H9 (cell line): Measurements from ENCODE around the gene MYO3A. TPM values are rescaled to one million over a fixed set of nuclear protein-coding genes. Genes with fewer than 3 reads are reported as not detected.

Experiments
- DNase-seq: peaks from one replicate; pipeline ENCODE4 v3.0.0-alpha.2; 2017
- H2AFZ ChIP-seq: one replicate; pipeline ENCODE4 v1.6.1; 2013; ENCODE audit warnings: mild to moderate bottlenecking, low read length, control low read depth, moderate library complexity
- H2AK5ac ChIP-seq: 2 replicates; pipeline ENCODE4 v1.6.1; 2013; ENCODE audit warnings: low read length, control low read depth, mixed read lengths; ENCODE audit not compliant: insufficient read length
- H2BK120ac ChIP-seq: one replicate; pipeline ENCODE4 v1.6.1; 2013; ENCODE audit warnings: low read depth, mild to moderate bottlenecking, low read length, control low read depth, inconsistent platforms; ENCODE audit not compliant: poor library complexity, severe bottlenecking
- H2BK12ac ChIP-seq: 2 replicates; pipeline ENCODE4 v1.6.1; 2013; ENCODE audit warnings: low read length, control low read depth, mixed read lengths, low read depth; ENCODE audit not compliant: insufficient read length
- H2BK15ac ChIP-seq: 2 replicates; pipeline ENCODE4 v1.6.1; 2013; ENCODE audit warnings: low read depth, low read length, control low read depth
- H2BK20ac ChIP-seq: one replicate; pipeline ENCODE4 v1.6.1; 2013; ENCODE audit warnings: low read depth, mild to moderate bottlenecking, low read length, control low read depth, inconsistent platforms; ENCODE audit not compliant: poor library complexity, severe bottlenecking
- H2BK5ac ChIP-seq: 2 replicates; pipeline ENCODE4 v1.6.1; 2013; ENCODE audit warnings: low read length, control low read depth, mixed read lengths; ENCODE audit not compliant: insufficient read length
- H3K14ac ChIP-seq: 2 replicates; pipeline ENCODE4 v1.6.1; 2013; ENCODE audit warnings: low read length, control low read depth; ENCODE audit not compliant: insufficient read depth
- H3K18ac ChIP-seq: 2 replicates; pipeline ENCODE4 v1.6.1; 2013; ENCODE audit warnings: low read depth, mild to moderate bottlenecking, mixed read lengths, low read length, control low read depth; ENCODE audit not compliant: insufficient read length
- H3K23ac ChIP-seq: 2 replicates; pipeline ENCODE4 v1.6.1; 2013; ENCODE audit warnings: low read length, control low read depth, mixed read lengths, low read depth; ENCODE audit not compliant: insufficient read length
- H3K23me2 ChIP-seq: 2 replicates; pipeline ENCODE4 v1.6.1; 2013; ENCODE audit warnings: low read depth, mild to moderate bottlenecking, mixed read lengths, low read length, control low read depth; ENCODE audit not compliant: insufficient read length, poor library complexity, severe bottlenecking
- H3K27ac ChIP-seq: 2 replicates; pipeline ENCODE4 v1.5.1; 2013; ENCODE audit warnings: low read length, control low read depth, mixed read lengths, low read depth; ENCODE audit not compliant: insufficient read length
- H3K27me3 ChIP-seq: 2 replicates; pipeline ENCODE4 v1.6.1; 2013; ENCODE audit warnings: low read length, control low read depth, inconsistent platforms; ENCODE audit not compliant: insufficient read depth
- H3K4ac ChIP-seq: 2 replicates; pipeline ENCODE4 v1.6.1; 2013; ENCODE audit warnings: low read depth, mild to moderate bottlenecking, control low read depth, inconsistent platforms, low read length, moderate library complexity
- H3K4me1 ChIP-seq: 2 replicates; pipeline ENCODE4 v1.6.1; 2013; ENCODE audit warnings: low read length, control low read depth, inconsistent platforms; ENCODE audit not compliant: insufficient read depth
- H3K4me2 ChIP-seq: 2 replicates; pipeline ENCODE4 v1.6.1; 2013; ENCODE audit warnings: low read length, control low read depth, mixed read lengths; ENCODE audit not compliant: insufficient read length, insufficient read depth
- H3K56ac ChIP-seq: 2 replicates; pipeline ENCODE4 v1.6.1; 2013; ENCODE audit warnings: low read depth, mild to moderate bottlenecking, mixed read lengths, low read length, control low read depth; ENCODE audit not compliant: insufficient read length
- H3K79me1 ChIP-seq: 2 replicates; pipeline ENCODE4 v1.6.1; 2013; ENCODE audit warnings: low read depth, mild to moderate bottlenecking, moderate library complexity, low read length, control low read depth, inconsistent platforms; ENCODE audit not compliant: insufficient read depth, poor library complexity, severe bottlenecking
- H3K79me2 ChIP-seq: 2 replicates; pipeline ENCODE4 v1.6.1; 2013; ENCODE audit warnings: low read length, control low read depth, inconsistent platforms; ENCODE audit not compliant: insufficient read depth
- H3K9ac ChIP-seq: 2 replicates; pipeline ENCODE4 v1.6.1; 2013; ENCODE audit warnings: low read length, control low read depth, mixed read lengths; ENCODE audit not compliant: insufficient read length; ENCODE audit errors: extremely low read depth
- H3K9me3 ChIP-seq: one replicate; pipeline ENCODE4 v1.6.1; 2013; ENCODE audit warnings: low read depth, low read length, inconsistent platforms; ENCODE audit not compliant: control insufficient read depth
- H3T11ph ChIP-seq: one replicate; pipeline ENCODE4 v1.6.1; 2013; ENCODE audit warnings: mild to moderate bottlenecking, low read length, control low read depth, inconsistent platforms
- H4K20me1 ChIP-seq: one replicate; pipeline ENCODE4 v1.6.1; 2013; ENCODE audit not compliant: control insufficient read depth, insufficient read length, insufficient read depth
- H4K5ac ChIP-seq: 2 replicates; pipeline ENCODE4 v1.6.1; 2013; ENCODE audit warnings: low read depth, mild to moderate bottlenecking, mixed read lengths, low read length, control low read depth; ENCODE audit not compliant: insufficient read length
- H4K8ac ChIP-seq: replicated peaks from 2 replicates; pipeline ENCODE4 v1.6.1; 2013; ENCODE audit warnings: low read length, control low read depth, mixed read lengths, low read depth; ENCODE audit not compliant: insufficient read length
- H4K91ac ChIP-seq: 2 replicates; pipeline ENCODE4 v1.6.1; 2013; ENCODE audit warnings: low read depth, mild to moderate bottlenecking, moderate library complexity, mixed read lengths, low read length, control low read depth; ENCODE audit not compliant: insufficient read length
- H3K27ac Mint-ChIP-seq, 3 experiments: 2 replicates in 2 of 3; 3 replicates in 1 of 3; pipeline ENCODE4 v1.8.0; 2020 to 2021; ENCODE audit warnings: mixed read lengths in 3 of 3, mild to moderate bottlenecking in 1 of 3, moderate library complexity in 1 of 3
- H3K27me3 Mint-ChIP-seq: 2 replicates; pipeline ENCODE4 v1.8.0; 2021; ENCODE audit warnings: low read depth, mild to moderate bottlenecking, moderate library complexity, mixed read lengths
- H3K36me3 Mint-ChIP-seq, 3 experiments: 2 replicates in 2 of 3; 3 replicates in 1 of 3; pipeline ENCODE4 v1.8.0; 2020 to 2021; ENCODE audit warnings: low read depth in 3 of 3, mixed read lengths in 3 of 3; ENCODE audit not compliant: insufficient read depth in 1 of 3
- H3K4me1 Mint-ChIP-seq, 2 experiments: 2 replicates each; pipeline ENCODE4 v1.8.0; 2020; ENCODE audit warnings: mixed read lengths in 2 of 2
- H3K4me3 Mint-ChIP-seq, 2 experiments: 2 replicates in 1 of 2; 3 replicates in 1 of 2; pipeline ENCODE4 v1.8.0; 2020 to 2021; ENCODE audit warnings: mild to moderate bottlenecking in 2 of 2, mixed read lengths in 2 of 2, moderate library complexity in 1 of 2
- H3K9me3 Mint-ChIP-seq, 2 experiments: 2 replicates in 1 of 2; 3 replicates in 1 of 2; pipeline ENCODE4 v1.8.0; 2020; ENCODE audit warnings: mild to moderate bottlenecking in 2 of 2, mixed read lengths in 2 of 2, moderate library complexity in 1 of 2
- WGBS: extraction: QIAGEN DNeasy Blood & Tissue Kit; methylation state at CpG from one replicate; pipeline ENCODE4 v1.1.7; 2013; ENCODE audit warnings: missing lambda C conversion rate, low lambda C conversion rate, mixed read lengths; ENCODE audit not compliant: insufficient read length; ENCODE audit errors: extremely low coverage; 5-methylcytosine and 5-hydroxymethylcytosine counted together
- total RNA-seq: library from RNA; stranded (reverse); gene quantifications from 2 replicates; pipeline ENCODE4 v1.2.1, GENCODE V29; 2021
- TF ChIP-seq, protein P1 (sequence below): fragments of 200-600 bp; sonication (generic); conservative IDR thresholded peaks from 3 replicates; pipeline ENCODE4 v1.8.0; 2021; ENCODE audit warnings: antibody characterized with exemption, mild to moderate bottlenecking

The MYO3A gene
- total RNA-seq, 1 experiment from 2014 or later = 4.3 TPM

DNA sequence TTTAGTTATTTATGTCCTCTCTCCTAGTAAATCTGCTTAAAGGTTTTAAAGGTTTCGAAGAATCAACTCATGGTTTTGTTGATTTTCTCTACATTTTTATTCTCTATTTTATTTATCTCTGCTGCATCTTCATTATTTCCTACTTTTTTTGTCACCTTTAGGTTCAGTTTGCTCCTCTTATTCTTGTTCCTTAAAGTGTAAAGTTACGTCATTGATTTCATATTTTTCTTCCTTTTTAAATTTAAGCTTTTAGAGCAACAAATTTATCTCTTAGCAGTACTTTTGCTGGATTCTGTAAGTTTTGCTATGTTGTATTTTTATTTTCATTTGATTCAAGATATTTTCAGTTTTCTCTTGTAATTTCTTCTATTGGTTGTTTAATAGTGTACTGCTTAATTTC lies 10.7 kb downstream of the MYO3A start:
- no peak overlapping the region for H3K56ac ChIP-seq
- H2BK20ac ChIP-seq = no peak overlapping the region
- TF ChIP-seq, protein P1, sequence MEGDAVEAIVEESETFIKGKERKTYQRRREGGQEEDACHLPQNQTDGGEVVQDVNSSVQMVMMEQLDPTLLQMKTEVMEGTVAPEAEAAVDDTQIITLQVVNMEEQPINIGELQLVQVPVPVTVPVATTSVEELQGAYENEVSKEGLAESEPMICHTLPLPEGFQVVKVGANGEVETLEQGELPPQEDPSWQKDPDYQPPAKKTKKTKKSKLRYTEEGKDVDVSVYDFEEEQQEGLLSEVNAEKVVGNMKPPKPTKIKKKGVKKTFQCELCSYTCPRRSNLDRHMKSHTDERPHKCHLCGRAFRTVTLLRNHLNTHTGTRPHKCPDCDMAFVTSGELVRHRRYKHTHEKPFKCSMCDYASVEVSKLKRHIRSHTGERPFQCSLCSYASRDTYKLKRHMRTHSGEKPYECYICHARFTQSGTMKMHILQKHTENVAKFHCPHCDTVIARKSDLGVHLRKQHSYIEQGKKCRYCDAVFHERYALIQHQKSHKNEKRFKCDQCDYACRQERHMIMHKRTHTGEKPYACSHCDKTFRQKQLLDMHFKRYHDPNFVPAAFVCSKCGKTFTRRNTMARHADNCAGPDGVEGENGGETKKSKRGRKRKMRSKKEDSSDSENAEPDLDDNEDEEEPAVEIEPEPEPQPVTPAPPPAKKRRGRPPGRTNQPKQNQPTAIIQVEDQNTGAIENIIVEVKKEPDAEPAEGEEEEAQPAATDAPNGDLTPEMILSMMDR = no peak
- H3K9ac ChIP-seq = no peak overlapping the region
- no peak overlapping the region for H3K14ac ChIP-seq
- Mint-ChIP-seq H3K27me3 (no peaks in the 10 kb centered on the region), H3K27ac (no peak overlapping the region), H3K4me3 (no peak overlapping the region), H3K4me1 (0 out of 4 replicates have a peak, but pooled peaks cover 0 to 3% of the 10 kb centered on the region in 2 experiments), H3K36me3 (peaks cover 3 to 17% (median 5%) of the 10 kb centered on the region in 3 experiments), H3K9me3 (peaks cover 7 to 9% of the 10 kb centered on the region in 2 experiments)
- H4K20me1 ChIP-seq = no peaks in the 10 kb centered on the region
- no peak overlapping the region for H2BK12ac ChIP-seq
- H3K27ac ChIP-seq = no peak overlapping the region
- no peaks in the 10 kb centered on the region for H3K27me3 ChIP-seq
- no peak overlapping the region for H4K5ac ChIP-seq
- no peak overlapping the region for H3K23ac ChIP-seq
- H3K79me2 ChIP-seq = no peaks in the 10 kb centered on the region
- H4K91ac ChIP-seq = no peak overlapping the region
- no peak overlapping the region for H2BK5ac ChIP-seq
- H3K23me2 ChIP-seq = no peaks in the 10 kb centered on the region
- H3K4me2 ChIP-seq = no peak overlapping the region
- H4K8ac ChIP-seq = no peak overlapping the region
- H3K18ac ChIP-seq = no peak overlapping the region
- no peak overlapping the region for H3K4ac ChIP-seq
- no peaks in the 10 kb centered on the region for H3K4me1 ChIP-seq
- H2BK120ac ChIP-seq = no peak overlapping the region
- no peak for DNase-seq
- no peak overlapping the region for H2BK15ac ChIP-seq
- H2AK5ac ChIP-seq = no peak overlapping the region
- no peak overlapping the region for H3T11ph ChIP-seq
- no CpG with 5 or more reads among the region's 2 CpGs for WGBS
- H3K79me1 ChIP-seq = no peaks in the 10 kb centered on the region
- H2AFZ ChIP-seq = no peak overlapping the region
- H3K9me3 ChIP-seq = no peaks in the 10 kb centered on the region
